ENCODE measurements around the gene MEGF6. TPM values are rescaled to one million over a fixed set of nuclear protein-coding genes. Genes with fewer than 3 reads are reported as not detected.

MEGF6 gene
- total RNA-seq, 1 donor from 2014 or later = 64.7 TPM

DNA sequence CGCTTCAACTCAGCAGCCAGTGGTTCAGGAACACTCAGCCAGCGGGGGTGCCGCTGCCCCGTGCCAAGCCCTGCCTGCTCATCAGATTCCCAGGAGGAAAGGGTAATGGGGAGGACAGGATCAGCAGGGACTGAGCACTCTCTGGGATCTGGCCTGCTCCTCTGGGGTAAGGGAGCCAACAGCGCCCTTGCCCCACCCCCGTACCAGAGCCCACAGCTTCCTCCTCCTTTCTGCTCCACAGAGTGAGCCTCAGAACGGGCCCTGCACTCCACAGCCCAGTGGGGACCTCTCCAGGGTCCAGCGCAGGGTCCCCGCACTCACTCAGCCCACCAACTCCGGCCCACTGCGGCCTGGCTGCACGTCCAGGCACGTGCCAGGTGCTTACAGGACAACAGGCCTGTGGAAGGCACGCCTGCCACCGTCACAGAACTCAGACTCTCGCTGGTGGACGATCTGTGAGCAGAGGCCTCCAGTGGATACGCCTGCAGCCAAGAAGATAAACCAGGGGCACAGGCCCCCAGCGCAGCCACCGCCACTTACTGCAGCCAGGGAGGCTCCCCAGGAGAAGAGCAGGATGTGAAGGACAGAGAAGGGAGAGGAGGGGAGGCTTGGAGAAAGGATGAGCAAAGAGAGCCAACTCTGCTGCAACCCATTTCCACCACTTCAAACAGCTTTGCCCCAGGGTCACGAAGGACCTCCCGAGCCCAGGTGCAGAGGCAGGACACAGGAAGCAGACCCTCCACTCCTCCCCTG lies 2.1 kb downstream of the MEGF6 start:
- Mint-ChIP-seq H3K27me3 (ENCODE audit: unreplicated experiment) (peaks cover 8% of the 10 kb centered on the region), H3K36me3 (ENCODE audit: unreplicated experiment) (no peaks in the 10 kb centered on the region), H3K9me3 (ENCODE audit: unreplicated experiment) (peaks cover 4% of the 10 kb centered on the region), H3K4me3 (ENCODE audit: unreplicated experiment) (peak overlapping the region; percentile 74), H3K27ac (ENCODE audit: unreplicated experiment) (peak overlapping the region; percentile 5), H3K4me1 (ENCODE audit: low read depth, unreplicated experiment) (peaks cover 25% of the 10 kb centered on the region)
- TF ChIP-seq, protein P1, sequence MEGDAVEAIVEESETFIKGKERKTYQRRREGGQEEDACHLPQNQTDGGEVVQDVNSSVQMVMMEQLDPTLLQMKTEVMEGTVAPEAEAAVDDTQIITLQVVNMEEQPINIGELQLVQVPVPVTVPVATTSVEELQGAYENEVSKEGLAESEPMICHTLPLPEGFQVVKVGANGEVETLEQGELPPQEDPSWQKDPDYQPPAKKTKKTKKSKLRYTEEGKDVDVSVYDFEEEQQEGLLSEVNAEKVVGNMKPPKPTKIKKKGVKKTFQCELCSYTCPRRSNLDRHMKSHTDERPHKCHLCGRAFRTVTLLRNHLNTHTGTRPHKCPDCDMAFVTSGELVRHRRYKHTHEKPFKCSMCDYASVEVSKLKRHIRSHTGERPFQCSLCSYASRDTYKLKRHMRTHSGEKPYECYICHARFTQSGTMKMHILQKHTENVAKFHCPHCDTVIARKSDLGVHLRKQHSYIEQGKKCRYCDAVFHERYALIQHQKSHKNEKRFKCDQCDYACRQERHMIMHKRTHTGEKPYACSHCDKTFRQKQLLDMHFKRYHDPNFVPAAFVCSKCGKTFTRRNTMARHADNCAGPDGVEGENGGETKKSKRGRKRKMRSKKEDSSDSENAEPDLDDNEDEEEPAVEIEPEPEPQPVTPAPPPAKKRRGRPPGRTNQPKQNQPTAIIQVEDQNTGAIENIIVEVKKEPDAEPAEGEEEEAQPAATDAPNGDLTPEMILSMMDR (IDR thresholded peaks at IDR 0.05; ENCODE audit: partially characterized antibody, unreplicated experiment) = no peak
- no peak for DNase-seq

- no peaks in the 10 kb centered on the region for H3K36me3 Mint-ChIP-seq (ENCODE audit: unreplicated experiment)
- peak overlapping the region; percentile 70 for H3K27ac Mint-ChIP-seq (ENCODE audit: unreplicated experiment)
- DNase-seq = no peak
- peaks cover 8% of the 10 kb centered on the region for H3K27me3 Mint-ChIP-seq (ENCODE audit: unreplicated experiment)
- peaks cover 21% of the 10 kb centered on the region for H3K4me1 Mint-ChIP-seq (ENCODE audit: low read depth, unreplicated experiment)
- TF ChIP-seq, protein P1 (IDR thresholded peaks at IDR 0.05; ENCODE audit: partially characterized antibody, unreplicated experiment) = no peak
- H3K4me3 Mint-ChIP-seq (ENCODE audit: unreplicated experiment) = peak overlapping the region; percentile 38
- peaks cover 4% of the 10 kb centered on the region for H3K9me3 Mint-ChIP-seq (ENCODE audit: unreplicated experiment)
These were observed 3.2 kb downstream of the MEGF6 start for GRCh38 chr1:3608154-3608553.

DNA sequence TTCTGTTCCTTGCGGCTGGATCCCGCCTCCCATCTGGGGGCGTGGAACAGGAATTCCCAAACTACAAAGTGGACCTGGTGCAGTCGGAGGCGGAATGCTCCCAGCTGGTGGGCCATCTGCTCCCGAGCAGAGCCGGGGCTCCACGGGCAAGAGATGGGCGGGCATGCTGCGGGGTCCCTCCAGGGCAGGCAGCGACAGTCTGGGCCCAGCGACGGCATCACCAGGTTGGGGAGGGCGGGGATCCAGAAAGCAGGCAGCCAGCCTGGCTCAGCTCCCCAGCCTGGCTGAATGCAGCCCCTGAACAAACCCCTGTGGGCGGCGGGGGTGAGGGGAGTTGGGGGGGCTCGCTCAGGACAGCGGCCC lies 3.6 kb downstream of the MEGF6 start:
- H3K36me3 Mint-ChIP-seq (ENCODE audit: unreplicated experiment) = no peaks in the 10 kb centered on the region
- peaks cover 8% of the 10 kb centered on the region for H3K27me3 Mint-ChIP-seq (ENCODE audit: unreplicated experiment)
- TF ChIP-seq, protein P1 (IDR thresholded peaks at IDR 0.05; ENCODE audit: partially characterized antibody, unreplicated experiment) = no peak
- H3K4me1 Mint-ChIP-seq (ENCODE audit: low read depth, unreplicated experiment) = peaks cover 21% of the 10 kb centered on the region
- no peak overlapping the region for H3K4me3 Mint-ChIP-seq (ENCODE audit: unreplicated experiment)
- DNase-seq = peak; percentile 65
- H3K9me3 Mint-ChIP-seq (ENCODE audit: unreplicated experiment) = peaks cover 4% of the 10 kb centered on the region
- H3K27ac Mint-ChIP-seq (ENCODE audit: unreplicated experiment) = no peak overlapping the region

GRCh38 chr1:3606779-3607702 lies 4.3 kb downstream of the MEGF6 start:
- Mint-ChIP-seq H3K4me3 (ENCODE audit: unreplicated experiment) (no peak overlapping the region), H3K36me3 (ENCODE audit: unreplicated experiment) (no peaks in the 10 kb centered on the region), H3K9me3 (ENCODE audit: unreplicated experiment) (peaks cover 4% of the 10 kb centered on the region), H3K27ac (ENCODE audit: unreplicated experiment) (no peak overlapping the region), H3K4me1 (ENCODE audit: low read depth, unreplicated experiment) (peaks cover 21% of the 10 kb centered on the region), H3K27me3 (ENCODE audit: unreplicated experiment) (peaks cover 8% of the 10 kb centered on the region)
- TF ChIP-seq, protein P1 (IDR thresholded peaks at IDR 0.05; ENCODE audit: partially characterized antibody, unreplicated experiment) = no peak
- DNase-seq = no peak
